Natural killer cell (primary cell): ENCODE results near the gene TEPSIN. TPM values are rescaled to one million over a fixed set of nuclear protein-coding genes. Genes with fewer than 3 reads are reported as not detected.

ENCODE experiments used
- ATAC-seq, 3 donors: fragments of 150-1000 bp in 2 of 3; fragments of 200-7000 bp in 1 of 3; cut with Tn5 transposase; 1 replicate in 1 of 3; 2 replicates in 2 of 3; pipeline ENCODE4 v1.10.0; 2021; ENCODE audit warnings: mild to moderate bottlenecking in 2 of 3, moderate library complexity in 2 of 3
- DNase-seq, 2 donors: peaks; one replicate each; pipeline versions ENCODE4 v3.0.0 to v3.0.0-alpha.2; 2013 to 2021; ENCODE audit warnings: mixed read lengths in 1 of 2
- H3K27ac ChIP-seq: one replicate; pipeline ENCODE4 v1.5.1; 2013; ENCODE audit warnings: mild to moderate bottlenecking, low read length
- H3K27me3 ChIP-seq: one replicate; pipeline ENCODE4 v1.6.1; 2013; ENCODE audit warnings: low read length; ENCODE audit not compliant: control insufficient read depth, insufficient read depth
- H3K36me3 ChIP-seq: one replicate; pipeline ENCODE4 v1.6.1; 2013; ENCODE audit warnings: low read length; ENCODE audit not compliant: control insufficient read depth, insufficient read depth
- H3K4me1 ChIP-seq: one replicate; pipeline ENCODE4 v1.6.1; 2013; ENCODE audit warnings: low read length; ENCODE audit not compliant: control insufficient read depth, insufficient read depth
- H3K4me3 ChIP-seq: one replicate; pipeline ENCODE4 v1.5.1; 2013; ENCODE audit warnings: low read length
- H3K9me3 ChIP-seq: one replicate; pipeline ENCODE4 v1.6.1; 2013; ENCODE audit warnings: low read length; ENCODE audit not compliant: control insufficient read depth, insufficient read depth
- H3K27ac Mint-ChIP-seq, 2 donors: one replicate each; pipeline ENCODE4 v1.8.0; 2022; ENCODE audit warnings: mild to moderate bottlenecking in 2 of 2, mixed read lengths in 2 of 2, moderate library complexity in 1 of 2
- H3K27me3 Mint-ChIP-seq, 2 donors: one replicate each; pipeline ENCODE4 v1.8.0; 2022; ENCODE audit warnings: low read depth in 2 of 2, mixed read lengths in 2 of 2
- H3K36me3 Mint-ChIP-seq: one replicate; pipeline ENCODE4 v1.8.0; 2022; ENCODE audit warnings: mixed read lengths
- H3K4me1 Mint-ChIP-seq, 2 donors: one replicate each; pipeline ENCODE4 v1.8.0; 2022; ENCODE audit warnings: mixed read lengths in 2 of 2
- H3K4me3 Mint-ChIP-seq: one replicate; pipeline ENCODE4 v1.8.0; 2022; ENCODE audit warnings: mild to moderate bottlenecking, moderate library complexity, mixed read lengths
- H3K9me3 Mint-ChIP-seq, 2 donors: one replicate each; pipeline ENCODE4 v1.8.0; 2022; ENCODE audit warnings: mixed read lengths in 2 of 2
- CTCF ChIP-seq: fragments of 200-600 bp; IDR thresholded peaks from one replicate; pipeline ENCODE4 v1.8.0; 2022; ENCODE audit warnings: antibody characterized with exemption
- WGBS: methylation state at CpG from one replicate; pipeline ENCODE4 v1.1.7; 2013; ENCODE audit warnings: missing lambda C conversion rate; ENCODE audit not compliant: insufficient coverage; 5-methylcytosine and 5-hydroxymethylcytosine counted together
- intact Hi-C: fragments of 100-400 bp; cut with micrococcal nuclease; formaldehyde crosslinking; loops from one replicate; pipeline ENCODE4 v1.14.2; 2022
- total RNA-seq, 4 donors: library from RNA; stranded (reverse); fragments of 120-200 nt in 1 of 4; gene quantifications; one replicate each; pipeline versions ENCODE4 v1.2.3 to v1.2.4, GENCODE V29; 2013 to 2022

Gene TEPSIN
- total RNA-seq, 3 donors from 2014 or later (not counting 1 experiment from before 2014, with no cell fraction given) = 89.8 to 137 (median 126) TPM

- no peak within 1 kb of the TSS for H3K27ac ChIP-seq
- H3K36me3 Mint-ChIP-seq = no peaks in the 10 kb centered on the region
- intact Hi-C loops = loop anchor here (1.0 kb wide), 1 partner anchor 16 kb away; the partner anchor contains the start of genes NDUFAF8 and TEPSIN
- under 1% methylated on average over 78 of the region's 79 CpGs for WGBS
- peak within 1 kb of the TSS; percentile 73 to 83 for H3K27ac Mint-ChIP-seq
- H3K4me3 Mint-ChIP-seq = peak within 1 kb of the TSS; percentile 85
- H3K4me1 ChIP-seq = peaks cover 24% of the 10 kb centered on the region
- no peaks in the 10 kb centered on the region for H3K36me3 ChIP-seq
- no peaks in the 10 kb centered on the region for H3K27me3 ChIP-seq
- ATAC-seq (peak; percentile 93 to 99 (median 93)), DNase-seq (peak; percentile 98 to 99)
- no peaks in the 10 kb centered on the region for H3K27me3 Mint-ChIP-seq
- H3K4me1 Mint-ChIP-seq = peaks cover 17 to 22% of the 10 kb centered on the region in 2 donors
- no peaks in the 10 kb centered on the region for H3K9me3 ChIP-seq
- no peaks in the 10 kb centered on the region for H3K9me3 Mint-ChIP-seq
- TF ChIP-seq CTCF = no peak
- peak within 1 kb of the TSS; percentile 46 for H3K4me3 ChIP-seq
Measured at GRCh38 chr17:81222906-81223761, 15.7 kb downstream of the TEPSIN start, which contains the start of gene CEP131. CEP131 (minus strand) TSS chr17:81222965; CDS start chr17:81220056, 2,909 bp downstream.

- Histone ChIP-seq H3K27ac (no peak overlapping the region), H3K36me3 (no peaks in the 10 kb centered on the region), H3K4me1 (peaks cover 22% of the 10 kb centered on the region), H3K27me3 (no peaks in the 10 kb centered on the region), H3K4me3 (peak overlapping the region; percentile 46), H3K9me3 (no peaks in the 10 kb centered on the region)
- Mint-ChIP-seq H3K36me3 (no peaks in the 10 kb centered on the region), H3K4me3 (peak overlapping the region; percentile 82), H3K9me3 (no peaks in the 10 kb centered on the region), H3K4me1 (peaks cover 14 to 16% of the 10 kb centered on the region in 2 donors), H3K27ac (peak overlapping the region in 1 of 2 donors; percentile 83), H3K27me3 (no peaks in the 10 kb centered on the region)
- ATAC-seq = no peak
- TF ChIP-seq CTCF = no peak
- no peak for DNase-seq
- under 1% methylated on average over 30 of the region's 30 CpGs for WGBS
- intact Hi-C loops = no loop called here
Measured at GRCh38 chr17:81222620-81222905, 16.3 kb downstream of the TEPSIN start.

- peak overlapping the region; percentile 82 for H3K4me3 Mint-ChIP-seq
- intact Hi-C loops = no loop called here
- H3K4me1 ChIP-seq = peaks cover 22% of the 10 kb centered on the region
- H3K27me3 Mint-ChIP-seq = no peaks in the 10 kb centered on the region
- H3K27ac Mint-ChIP-seq = no peak overlapping the region
- no peak overlapping the region for H3K27ac ChIP-seq
- H3K27me3 ChIP-seq = no peaks in the 10 kb centered on the region
- DNase-seq (no peak), ATAC-seq (no peak)
- 43% methylated on average over 23 of the region's 24 CpGs for WGBS
- H3K4me3 ChIP-seq = peak overlapping the region; percentile 46
- H3K36me3 Mint-ChIP-seq = no peaks in the 10 kb centered on the region
- H3K36me3 ChIP-seq = no peaks in the 10 kb centered on the region
- H3K9me3 Mint-ChIP-seq = no peaks in the 10 kb centered on the region
- TF ChIP-seq CTCF = no peak
- no peaks in the 10 kb centered on the region for H3K9me3 ChIP-seq
- H3K4me1 Mint-ChIP-seq = peaks cover 13 to 14% of the 10 kb centered on the region in 2 donors
Measured at GRCh38 chr17:81221842-81222619, 16.8 kb downstream of the TEPSIN start.
